Measurements from ENCODE around the gene CASKIN2. TPM values are rescaled to one million over a fixed set of nuclear protein-coding genes. Genes with fewer than 3 reads are reported as not detected.

CASKIN2 gene
- total RNA-seq, 6 donors from 2014 or later: 24.1 to 113 (median 48.5) TPM

GRCh38 chr17:75490173-75490743 is 25.1 kb downstream of the CASKIN2 start:
- TF ChIP-seq POLR2AphosphoS5 (IDR thresholded peaks at IDR 0.05) (no peak), EP300 (IDR thresholded peaks at IDR 0.05) (no peak), POLR2A (IDR thresholded peaks at IDR 0.05) (no peak)
- TF ChIP-seq, protein P1, sequence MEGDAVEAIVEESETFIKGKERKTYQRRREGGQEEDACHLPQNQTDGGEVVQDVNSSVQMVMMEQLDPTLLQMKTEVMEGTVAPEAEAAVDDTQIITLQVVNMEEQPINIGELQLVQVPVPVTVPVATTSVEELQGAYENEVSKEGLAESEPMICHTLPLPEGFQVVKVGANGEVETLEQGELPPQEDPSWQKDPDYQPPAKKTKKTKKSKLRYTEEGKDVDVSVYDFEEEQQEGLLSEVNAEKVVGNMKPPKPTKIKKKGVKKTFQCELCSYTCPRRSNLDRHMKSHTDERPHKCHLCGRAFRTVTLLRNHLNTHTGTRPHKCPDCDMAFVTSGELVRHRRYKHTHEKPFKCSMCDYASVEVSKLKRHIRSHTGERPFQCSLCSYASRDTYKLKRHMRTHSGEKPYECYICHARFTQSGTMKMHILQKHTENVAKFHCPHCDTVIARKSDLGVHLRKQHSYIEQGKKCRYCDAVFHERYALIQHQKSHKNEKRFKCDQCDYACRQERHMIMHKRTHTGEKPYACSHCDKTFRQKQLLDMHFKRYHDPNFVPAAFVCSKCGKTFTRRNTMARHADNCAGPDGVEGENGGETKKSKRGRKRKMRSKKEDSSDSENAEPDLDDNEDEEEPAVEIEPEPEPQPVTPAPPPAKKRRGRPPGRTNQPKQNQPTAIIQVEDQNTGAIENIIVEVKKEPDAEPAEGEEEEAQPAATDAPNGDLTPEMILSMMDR (IDR thresholded peaks at IDR 0.05): no peak
- Histone ChIP-seq H3K27me3 (no peaks in the 10 kb centered on the region), H3K9me3 (no peaks in the 10 kb centered on the region), H3K36me3 (peaks cover 13 to 51% (median 42%) of the 10 kb centered on the region in 4 donors), H3K27ac (peak overlapping the region; percentile 56 to 87 (median 70)), H3K4me1 (peaks cover 40 to 55% (median 41%) of the 10 kb centered on the region in 4 donors), H3K4me3 (no peak overlapping the region)
- DNase-seq (peak; percentile 54 to 71), ATAC-seq (ENCODE audit: low FRiP score in 2 of 2) (no peak)
- WGBS, 2 donors: 60 to 67% methylated on average over 1 to 12 of the region's 14 CpGs

DNA sequence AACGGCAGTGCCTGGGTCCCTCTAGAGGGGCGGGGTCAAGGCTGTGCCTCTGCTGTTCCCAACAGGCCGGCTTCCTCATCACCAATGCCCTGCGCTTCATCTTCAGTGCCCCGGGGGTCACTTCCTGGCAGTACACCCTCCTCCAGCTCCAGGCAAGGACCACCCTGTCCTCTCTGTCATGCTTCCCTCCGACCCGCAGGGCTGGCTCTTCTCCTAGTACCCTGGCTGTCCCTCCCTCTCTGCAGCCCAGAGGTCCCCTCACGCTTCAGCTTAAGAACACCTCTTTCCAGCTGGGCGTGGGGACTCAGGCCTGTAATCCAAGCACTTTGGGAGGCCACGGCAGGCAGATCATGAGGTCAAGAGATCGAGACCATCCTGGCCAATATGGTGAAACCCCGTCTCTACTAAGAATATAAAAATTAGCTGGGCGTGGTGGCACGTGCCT is 25.8 kb downstream of the CASKIN2 start:
- Histone ChIP-seq H3K4me1 (peaks cover 40 to 55% (median 41%) of the 10 kb centered on the region in 4 donors), H3K27me3 (no peaks in the 10 kb centered on the region), H3K36me3 (peaks cover 13 to 44% (median 35%) of the 10 kb centered on the region in 4 donors), H3K9me3 (no peaks in the 10 kb centered on the region), H3K4me3 (no peak overlapping the region), H3K27ac (peak overlapping the region in 3 of 4 donors; percentile 56 to 87 (median 74))
- TF ChIP-seq POLR2A (IDR thresholded peaks at IDR 0.05): no peak
- no peak for TF ChIP-seq EP300 (IDR thresholded peaks at IDR 0.05)
- TF ChIP-seq, protein P1 (IDR thresholded peaks at IDR 0.05): no peak
- TF ChIP-seq POLR2AphosphoS5 (IDR thresholded peaks at IDR 0.05): no peak
- 75 to 83% methylated on average over 14 of the region's 14 CpGs for WGBS, 2 donors
- DNase-seq (no peak), ATAC-seq (ENCODE audit: low FRiP score in 2 of 2) (no peak)

DNA sequence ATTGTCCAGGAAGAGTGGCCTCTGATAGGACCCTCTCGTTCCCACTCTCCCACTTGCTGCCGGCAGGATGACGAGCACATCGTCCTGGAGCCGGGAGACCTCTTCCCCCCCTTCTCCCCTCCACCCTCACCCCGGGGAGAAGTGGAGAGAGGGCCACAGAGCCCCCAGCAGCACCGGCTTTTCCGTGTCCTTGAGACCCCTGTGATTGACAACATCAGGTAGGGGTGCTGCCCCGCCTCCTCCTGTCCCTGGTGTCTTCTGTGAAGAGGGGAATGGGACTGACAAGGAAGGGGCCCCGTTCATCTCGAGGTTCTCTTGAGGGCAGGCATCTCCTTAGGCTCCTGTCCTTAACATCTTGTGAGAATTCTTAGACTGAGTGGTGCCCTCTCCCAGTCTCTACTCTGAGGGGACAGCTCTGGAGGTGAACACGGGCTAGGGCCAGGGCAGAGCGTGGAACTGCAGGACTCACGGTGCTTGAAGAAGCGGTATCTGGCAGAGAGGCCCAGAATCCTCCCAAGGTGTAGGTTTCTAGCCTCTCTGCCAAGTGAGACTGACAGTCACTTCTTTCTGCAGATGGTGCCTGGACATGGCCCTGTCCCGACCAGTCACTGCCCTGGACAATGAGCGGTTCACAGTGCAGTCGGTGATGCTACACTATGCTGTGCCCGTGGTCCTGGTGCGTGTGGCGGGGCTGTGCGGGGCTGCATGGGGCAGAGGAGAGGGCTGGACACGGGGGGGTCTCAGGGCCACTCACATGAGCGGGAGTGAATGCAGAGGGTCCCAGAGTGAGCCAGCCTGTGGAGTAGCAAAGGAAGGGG is 26.4 kb downstream of the CASKIN2 start:
- ATAC-seq (ENCODE audit: low FRiP score in 2 of 2): no peak
- DNase-seq: peak in 1 of 2 donors; percentile 54
- H3K9me3 ChIP-seq: no peaks in the 10 kb centered on the region
- peak overlapping the region in 3 of 4 donors; percentile 69 to 87 (median 74) for H3K27ac ChIP-seq
- H3K4me3 ChIP-seq: no peak overlapping the region
- H3K36me3 ChIP-seq: peaks cover 13 to 38% (median 29%) of the 10 kb centered on the region in 4 donors
- peaks cover 40 to 55% (median 41%) of the 10 kb centered on the region in 4 donors for H3K4me1 ChIP-seq
- no peak for TF ChIP-seq POLR2A (IDR thresholded peaks at IDR 0.05)
- TF ChIP-seq POLR2AphosphoS5 (IDR thresholded peaks at IDR 0.05): no peak
- H3K27me3 ChIP-seq: no peaks in the 10 kb centered on the region
- 88 to 92% methylated on average over 10 to 24 of the region's 24 CpGs for WGBS, 2 donors

DNA sequence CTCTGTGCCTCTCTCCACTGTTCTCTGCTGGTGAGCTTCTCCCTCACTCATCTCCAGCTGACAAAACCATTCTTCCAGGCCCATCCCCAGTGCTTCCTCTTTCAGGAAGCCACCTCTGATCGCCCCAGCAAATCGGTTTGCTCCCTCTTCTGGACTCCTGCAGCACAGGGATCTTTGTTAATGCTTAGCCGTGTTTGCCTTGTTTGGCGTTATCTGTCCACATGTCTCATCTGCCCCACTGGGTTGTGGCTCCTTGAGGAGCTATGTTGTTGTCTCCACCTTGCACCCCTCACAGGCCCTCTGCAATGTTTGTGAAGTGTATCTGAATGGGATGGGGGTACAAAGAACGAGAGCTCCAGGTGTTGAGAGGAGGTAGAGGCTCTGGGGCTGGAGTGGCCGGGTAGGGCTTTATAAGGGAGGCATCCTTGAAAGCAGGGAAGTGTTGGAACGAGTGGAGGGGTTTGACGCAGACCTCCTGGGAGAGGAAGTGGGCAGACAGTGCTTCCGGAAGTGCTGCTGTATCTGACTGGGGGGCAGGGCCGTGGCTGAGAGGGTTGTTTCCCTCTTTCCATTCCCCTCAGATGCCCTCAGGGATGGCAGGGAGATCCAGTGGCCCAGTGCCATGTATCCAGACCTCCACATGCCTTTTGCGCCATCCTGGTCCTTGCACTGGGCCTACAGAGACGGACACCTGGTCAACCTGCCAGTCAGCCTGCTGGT is 27.8 kb downstream of the CASKIN2 start:
- no peaks in the 10 kb centered on the region for H3K27me3 ChIP-seq
- ATAC-seq (ENCODE audit: low FRiP score in 2 of 2) (peak in 1 of 2 donors; percentile 68), DNase-seq (peak in 1 of 2 donors; percentile 64)
- H3K4me1 ChIP-seq: peaks cover 40 to 68% (median 50%) of the 10 kb centered on the region in 4 donors
- peak overlapping the region; percentile 69 to 87 (median 72) for H3K27ac ChIP-seq
- H3K36me3 ChIP-seq: peaks cover 3 to 24% (median 15%) of the 10 kb centered on the region in 4 donors
- WGBS, 2 donors: 33 to 44% methylated on average over 10 to 12 of the region's 12 CpGs
- no peak overlapping the region for H3K4me3 ChIP-seq
- no peak for TF ChIP-seq EP300 (IDR thresholded peaks at IDR 0.05)
- TF ChIP-seq, protein P1 (IDR thresholded peaks at IDR 0.05): peak in 1 of 6 experiments; percentile 4
- TF ChIP-seq POLR2A (IDR thresholded peaks at IDR 0.05): no peak
- peak; percentile 28 to 30 for TF ChIP-seq POLR2AphosphoS5 (IDR thresholded peaks at IDR 0.05)
- H3K9me3 ChIP-seq: no peaks in the 10 kb centered on the region

Measured in upper lobe of left lung (tissue), 6 donors.